ES-I3 (cell line): ENCODE data around the gene HEMK1.
A peak's percentile ranks its signal among the peaks of the same experiment; 100 is the strongest.

Experiments used
- H3K36me3 ChIP-seq: 2 replicates; pipeline ENCODE4 v1.6.1; 2013; ENCODE audit warnings: mild to moderate bottlenecking, low read length, control low read depth, moderate library complexity; ENCODE audit not compliant: insufficient read depth
- H3K4me1 ChIP-seq: 2 replicates; pipeline ENCODE4 v1.6.1; 2013; ENCODE audit warnings: mild to moderate bottlenecking, control low read depth, low read length; ENCODE audit not compliant: insufficient read depth
- H3K9ac ChIP-seq: 2 replicates; pipeline ENCODE4 v1.6.1; 2013; ENCODE audit warnings: low read depth, mild to moderate bottlenecking, low read length, moderate library complexity
- H3K9me3 ChIP-seq: 2 replicates; pipeline ENCODE4 v1.6.1; 2013; ENCODE audit warnings: mild to moderate bottlenecking, low read length, moderate library complexity; ENCODE audit not compliant: control insufficient read depth, insufficient read depth

The HEMK1 gene

GRCh38 chr3:50617096-50617791, 47.9 kb downstream of the HEMK1 start, which contains the start of gene MAPKAPK3:
MAPKAPK3 (plus strand) TSS chr3:50617151; CDS start chr3:50617566, 415 bp downstream.
- peaks cover 7% of the 10 kb centered on the region; the same call in 1 of the 2 replicates for H3K4me1 ChIP-seq
- no peaks in the 10 kb centered on the region for H3K9me3 ChIP-seq
- no peaks in the 10 kb centered on the region for H3K36me3 ChIP-seq
- peak within 1 kb of the TSS; percentile 84 for H3K9ac ChIP-seq

- Histone ChIP-seq H3K36me3 (no peaks in the 10 kb centered on the region), H3K9ac (peak overlapping the region; percentile 84), H3K9me3 (no peaks in the 10 kb centered on the region), H3K4me1 (peaks cover 7% of the 10 kb centered on the region; the same call in 1 of the 2 replicates)
Observed at GRCh38 chr3:50617911-50618481, 48.7 kb downstream of the HEMK1 start.

- Histone ChIP-seq H3K9me3 (no peaks in the 10 kb centered on the region), H3K9ac (no peak overlapping the region), H3K4me1 (peaks cover 21% of the 10 kb centered on the region), H3K36me3 (no peaks in the 10 kb centered on the region; the same call in 1 of the 2 replicates)
Observed at GRCh38 chr3:50620420-50620819, 51.1 kb downstream of the HEMK1 start.

GRCh38 chr3:50620820-50621219, 51.5 kb downstream of the HEMK1 start:
- Histone ChIP-seq H3K9ac (no peak overlapping the region), H3K4me1 (peaks cover 25% of the 10 kb centered on the region), H3K9me3 (no peaks in the 10 kb centered on the region), H3K36me3 (no peaks in the 10 kb centered on the region; the same call in 1 of the 2 replicates)

- H3K9ac ChIP-seq = no peak overlapping the region
- H3K9me3 ChIP-seq = no peaks in the 10 kb centered on the region
- H3K36me3 ChIP-seq = no peaks in the 10 kb centered on the region; the same call in 1 of the 2 replicates
- peaks cover 29% of the 10 kb centered on the region for H3K4me1 ChIP-seq
Observed at GRCh38 chr3:50622881-50623280, 53.6 kb downstream of the HEMK1 start.

GRCh38 chr3:50623840-50624474, 54.6 kb downstream of the HEMK1 start:
- peaks cover 30% of the 10 kb centered on the region for H3K4me1 ChIP-seq
- no peaks in the 10 kb centered on the region for H3K9me3 ChIP-seq
- no peak overlapping the region for H3K9ac ChIP-seq
- H3K36me3 ChIP-seq = no peaks in the 10 kb centered on the region; the same call in 1 of the 2 replicates

GRCh38 chr3:50624634-50625033, 55.3 kb downstream of the HEMK1 start:
- no peaks in the 10 kb centered on the region; the same call in 1 of the 2 replicates for H3K36me3 ChIP-seq

GRCh38 chr3:50625231-50626182, 56.2 kb downstream of the HEMK1 start:
- H3K36me3 ChIP-seq = no peaks in the 10 kb centered on the region; the same call in 1 of the 2 replicates
- H3K9me3 ChIP-seq = no peaks in the 10 kb centered on the region
- no peak overlapping the region for H3K9ac ChIP-seq
- peaks cover 30% of the 10 kb centered on the region for H3K4me1 ChIP-seq

More at GRCh38 chr3:50624634-50625033, 55.3 kb downstream of the HEMK1 start:
- Histone ChIP-seq H3K4me1 (peaks cover 30% of the 10 kb centered on the region), H3K9me3 (no peaks in the 10 kb centered on the region), H3K9ac (no peak overlapping the region)

GRCh38 chr3:50626401-50626800, 57.1 kb downstream of the HEMK1 start:
- no peaks in the 10 kb centered on the region for H3K9me3 ChIP-seq
- no peaks in the 10 kb centered on the region; the same call in 1 of the 2 replicates for H3K36me3 ChIP-seq
- H3K4me1 ChIP-seq = peaks cover 30% of the 10 kb centered on the region
- H3K9ac ChIP-seq = no peak overlapping the region

GRCh38 chr3:50627407-50628051, 58.2 kb downstream of the HEMK1 start:
- no peaks in the 10 kb centered on the region for H3K9me3 ChIP-seq
- no peak overlapping the region for H3K9ac ChIP-seq
- H3K36me3 ChIP-seq = no peaks in the 10 kb centered on the region; the same call in 1 of the 2 replicates
- H3K4me1 ChIP-seq = peaks cover 30% of the 10 kb centered on the region

- Histone ChIP-seq H3K9me3 (no peaks in the 10 kb centered on the region), H3K9ac (no peak overlapping the region), H3K4me1 (peaks cover 30% of the 10 kb centered on the region), H3K36me3 (no peaks in the 10 kb centered on the region)
Observed at GRCh38 chr3:50628601-50629000, 59.3 kb downstream of the HEMK1 start.

GRCh38 chr3:50630394-50630793, 61.1 kb downstream of the HEMK1 start:
- H3K9ac ChIP-seq = no peak overlapping the region
- H3K4me1 ChIP-seq = peaks cover 16% of the 10 kb centered on the region; the same call in 1 of the 2 replicates
- no peaks in the 10 kb centered on the region for H3K9me3 ChIP-seq
- H3K36me3 ChIP-seq = no peaks in the 10 kb centered on the region

- peaks cover 12% of the 10 kb centered on the region; the same call in 1 of the 2 replicates for H3K4me1 ChIP-seq
Observed at GRCh38 chr3:50630877-50631276, 61.6 kb downstream of the HEMK1 start.

More at GRCh38 chr3:50630877-50631276, 61.6 kb downstream of the HEMK1 start:
- Histone ChIP-seq H3K9me3 (no peaks in the 10 kb centered on the region), H3K9ac (no peak overlapping the region), H3K36me3 (no peaks in the 10 kb centered on the region)
